NK-92 treated with Interleukin-12 subunit alpha and Interleukin-12 subunit beta, amount 100 ng/mL, for 24 hours (cell line): ENCODE data around the gene TMEM132C.
"Not testable (repeated sequence)": the region's sequence is repeated elsewhere in the genome, so short reads cannot be mapped to it uniquely, and the experiment has no call there.

Experiments used
- DNase-seq: peaks from one replicate; lab custom pipeline; 2025; lab: John Stamatoyannopoulos, UW

Gene TMEM132C

GRCh38 chr12:128483526-128484255 lies 216.7 kb downstream of the TMEM132C start:
- DNase-seq: no peak

- not testable (repeated sequence) for DNase-seq
These were observed 230.4 kb downstream of the TMEM132C start for GRCh38 chr12:128497376-128497775.

- DNase-seq: no peak
These were observed 240.5 kb downstream of the TMEM132C start for GRCh38 chr12:128507470-128507869.

- no peak for DNase-seq
These were observed 242.2 kb downstream of the TMEM132C start for GRCh38 chr12:128509170-128509569.

GRCh38 chr12:128510511-128510910 lies 243.5 kb downstream of the TMEM132C start:
- DNase-seq: no peak

GRCh38 chr12:128513331-128513730 lies 246.4 kb downstream of the TMEM132C start:
- no peak for DNase-seq

- no peak for DNase-seq
These were observed 246.9 kb downstream of the TMEM132C start for GRCh38 chr12:128513831-128514230.

GRCh38 chr12:128518644-128519043 lies 251.7 kb downstream of the TMEM132C start:
- no peak for DNase-seq

- no peak for DNase-seq
These were observed 252.5 kb downstream of the TMEM132C start for GRCh38 chr12:128519426-128519825.

- DNase-seq: no peak
These were observed 255.0 kb downstream of the TMEM132C start for GRCh38 chr12:128521981-128522380.

GRCh38 chr12:128524439-128524838 lies 257.5 kb downstream of the TMEM132C start:
- DNase-seq: no peak

- no peak for DNase-seq
These were observed 264.2 kb downstream of the TMEM132C start for GRCh38 chr12:128531170-128531569.

GRCh38 chr12:128534906-128535305 lies 267.9 kb downstream of the TMEM132C start:
- no peak for DNase-seq

- DNase-seq: no peak
These were observed 269.8 kb downstream of the TMEM132C start for GRCh38 chr12:128536810-128537209.

- DNase-seq: no peak
These were observed 270.7 kb downstream of the TMEM132C start for GRCh38 chr12:128537668-128538067.

GRCh38 chr12:128542844-128543243 lies 275.9 kb downstream of the TMEM132C start:
- no peak for DNase-seq

- DNase-seq: no peak
These were observed 276.5 kb downstream of the TMEM132C start for GRCh38 chr12:128543460-128543859.

GRCh38 chr12:128543971-128544370 lies 277.0 kb downstream of the TMEM132C start:
- no peak for DNase-seq

- no peak for DNase-seq
These were observed 282.0 kb downstream of the TMEM132C start for GRCh38 chr12:128548949-128549348.

GRCh38 chr12:128549601-128550218 lies 282.7 kb downstream of the TMEM132C start:
- no peak for DNase-seq

- DNase-seq: no peak
These were observed 284.3 kb downstream of the TMEM132C start for GRCh38 chr12:128551266-128551665.

GRCh38 chr12:128554546-128555304 lies 287.8 kb downstream of the TMEM132C start:
- no peak for DNase-seq

- no peak for DNase-seq
These were observed 290.3 kb downstream of the TMEM132C start for GRCh38 chr12:128557231-128557630.
